ENCODE data around the gene MAGI1. TPM values are rescaled to one million over a fixed set of nuclear protein-coding genes. Genes with fewer than 3 reads are reported as not detected.

MAGI1 gene
- total RNA-seq, 6 donors from 2014 or later: 33.0 to 72.9 (median 62.4) TPM

DNA sequence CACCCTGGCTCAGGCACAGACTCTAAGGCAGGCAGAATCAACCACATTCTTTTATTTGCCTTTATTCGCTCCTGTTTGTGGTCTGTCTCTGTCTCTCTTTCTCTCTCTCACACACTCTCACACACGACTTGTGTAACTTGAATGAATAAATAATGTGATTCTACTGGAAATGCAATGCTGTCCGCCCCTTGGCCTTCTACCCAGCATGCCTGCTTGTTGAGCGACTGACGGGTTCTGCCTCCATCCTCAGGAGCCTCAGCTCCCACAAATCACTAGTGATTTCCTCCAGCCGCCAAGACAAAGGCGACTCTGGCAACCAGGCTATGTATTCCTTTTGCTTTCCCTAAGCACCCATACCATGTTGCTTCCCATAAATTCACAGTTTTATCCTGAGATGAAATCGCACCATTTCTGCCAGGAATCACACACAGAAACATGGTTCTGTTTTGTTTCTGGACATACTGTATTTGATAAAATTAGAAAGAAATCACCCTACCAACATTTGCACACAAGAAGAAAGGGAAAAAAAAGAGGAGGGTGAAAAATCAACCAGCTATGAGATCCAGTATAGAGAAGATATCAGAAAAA is 460.8 kb downstream of the MAGI1 start:
- WGBS, 2 donors: 86 to 89% methylated on average over 8 of the region's 8 CpGs
- H3K27ac ChIP-seq: no peak overlapping the region
- H3K27me3 ChIP-seq: no peaks in the 10 kb centered on the region
- TF ChIP-seq POLR2AphosphoS5 (IDR thresholded peaks at IDR 0.05) (no peak), CTCF (IDR thresholded peaks at IDR 0.05) (no peak), POLR2A (IDR thresholded peaks at IDR 0.05) (no peak), EP300 (IDR thresholded peaks at IDR 0.05) (no peak)
- H3K9me3 ChIP-seq: no peaks in the 10 kb centered on the region
- DNase-seq (no peak), ATAC-seq (ENCODE audit: low FRiP score in 2 of 2) (no peak)
- no peaks in the 10 kb centered on the region for H3K36me3 ChIP-seq
- H3K4me1 ChIP-seq: no peaks in the 10 kb centered on the region
- H3K4me3 ChIP-seq: no peak overlapping the region

GRCh38 chr3:65576966-65577365 is 461.8 kb downstream of the MAGI1 start:
- H3K4me1 ChIP-seq: no peaks in the 10 kb centered on the region
- TF ChIP-seq POLR2AphosphoS5 (IDR thresholded peaks at IDR 0.05) (no peak), POLR2A (IDR thresholded peaks at IDR 0.05) (no peak), EP300 (IDR thresholded peaks at IDR 0.05) (no peak), CTCF (IDR thresholded peaks at IDR 0.05) (no peak)
- no peaks in the 10 kb centered on the region for H3K36me3 ChIP-seq
- DNase-seq: no peak
- no peak for ATAC-seq (ENCODE audit: low FRiP score in 2 of 2)
- no peak overlapping the region for H3K4me3 ChIP-seq
- no peak overlapping the region for H3K27ac ChIP-seq
- no peaks in the 10 kb centered on the region for H3K9me3 ChIP-seq
- H3K27me3 ChIP-seq: no peaks in the 10 kb centered on the region
- 65 to 71% methylated on average over 2 of the region's 2 CpGs for WGBS, 2 donors

GRCh38 chr3:65576228-65576627 is 462.5 kb downstream of the MAGI1 start:
- no peaks in the 10 kb centered on the region for H3K4me1 ChIP-seq
- H3K27ac ChIP-seq: no peak overlapping the region
- 82 to 95% methylated on average over 6 of the region's 6 CpGs for WGBS, 2 donors
- no peaks in the 10 kb centered on the region for H3K9me3 ChIP-seq
- ATAC-seq (ENCODE audit: low FRiP score in 2 of 2) (no peak), DNase-seq (no peak)
- H3K4me3 ChIP-seq: no peak overlapping the region
- TF ChIP-seq POLR2A (IDR thresholded peaks at IDR 0.05) (no peak), CTCF (IDR thresholded peaks at IDR 0.05) (no peak), EP300 (IDR thresholded peaks at IDR 0.05) (no peak), POLR2AphosphoS5 (IDR thresholded peaks at IDR 0.05) (no peak)
- H3K36me3 ChIP-seq: no peaks in the 10 kb centered on the region
- no peaks in the 10 kb centered on the region for H3K27me3 ChIP-seq

GRCh38 chr3:65575376-65575840 is 463.3 kb downstream of the MAGI1 start:
- H3K4me3 ChIP-seq: no peak overlapping the region
- no peak overlapping the region for H3K27ac ChIP-seq
- 85 to 92% methylated on average over 1 of the region's 1 CpG for WGBS, 2 donors
- H3K4me1 ChIP-seq: no peaks in the 10 kb centered on the region
- H3K27me3 ChIP-seq: no peaks in the 10 kb centered on the region
- no peak for DNase-seq
- H3K36me3 ChIP-seq: no peaks in the 10 kb centered on the region
- TF ChIP-seq POLR2A (IDR thresholded peaks at IDR 0.05) (no peak), CTCF (IDR thresholded peaks at IDR 0.05) (no peak), EP300 (IDR thresholded peaks at IDR 0.05) (no peak), POLR2AphosphoS5 (IDR thresholded peaks at IDR 0.05) (no peak)
- no peaks in the 10 kb centered on the region for H3K9me3 ChIP-seq
- ATAC-seq (ENCODE audit: low FRiP score in 2 of 2): no peak

DNA sequence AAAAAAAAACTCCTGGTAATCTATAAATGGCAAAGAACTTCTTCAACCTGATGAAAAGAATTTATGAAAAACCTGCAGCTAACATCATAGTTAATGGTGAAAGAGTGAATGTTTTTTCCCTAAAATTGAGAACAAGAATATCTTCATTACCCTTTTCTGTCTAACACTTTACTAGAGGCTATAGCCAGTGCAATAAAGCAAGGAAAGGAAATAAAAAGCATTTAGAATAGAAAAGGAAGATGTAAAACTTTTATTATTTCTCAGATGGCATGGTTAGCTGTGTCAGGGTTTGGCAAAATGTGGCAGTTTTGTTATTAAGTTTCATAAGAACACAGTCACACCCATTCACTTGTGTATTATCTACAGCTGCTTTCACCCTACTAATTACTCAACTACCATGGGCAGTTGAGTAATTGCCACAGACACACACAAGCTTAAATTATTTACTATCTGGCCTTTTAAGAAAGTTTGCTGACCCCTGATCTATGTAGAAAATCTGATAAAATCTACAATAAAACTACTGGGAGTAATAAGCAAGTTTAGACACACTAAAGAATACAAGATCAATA is 465.1 kb downstream of the MAGI1 start:
- Histone ChIP-seq H3K27ac (no peak overlapping the region), H3K9me3 (no peaks in the 10 kb centered on the region), H3K4me1 (no peaks in the 10 kb centered on the region), H3K36me3 (no peaks in the 10 kb centered on the region), H3K4me3 (no peak overlapping the region), H3K27me3 (no peaks in the 10 kb centered on the region)
- DNase-seq: no peak
- TF ChIP-seq POLR2AphosphoS5 (IDR thresholded peaks at IDR 0.05): no peak
- no peak for ATAC-seq (ENCODE audit: low FRiP score in 2 of 2)
